Activated T-cell treated with anti-CD3 and anti-CD28 coated beads, Interleukin-2, amount 50 U/mL, for 4 hours (primary cell): ENCODE results near the gene COG4. TPM values are rescaled to one million over a fixed set of nuclear protein-coding genes. Genes with fewer than 3 reads are reported as not detected.
A peak's percentile ranks its signal among the peaks of the same experiment; 100 is the strongest.

Experiments used
- ATAC-seq, 2 donors: fragments of 200-7000 bp; cut with Tn5 transposase; one replicate each; pipeline ENCODE4 v1.10.0; 2021
- DNase-seq: peaks from one replicate; pipeline ENCODE4 v3.0.0-alpha.2; 2020
- H3K27me3 Mint-ChIP-seq: one replicate; pipeline ENCODE4 v1.8.0; 2021; ENCODE audit warnings: low read depth, mixed read lengths
- H3K36me3 Mint-ChIP-seq: one replicate; pipeline ENCODE4 v1.8.0; 2022; ENCODE audit warnings: mixed read lengths; ENCODE audit not compliant: insufficient read depth
- H3K4me1 Mint-ChIP-seq: one replicate; pipeline ENCODE4 v1.8.0; 2021; ENCODE audit warnings: low read depth, mixed read lengths
- H3K4me3 Mint-ChIP-seq: one replicate; pipeline ENCODE4 v1.8.0; 2021; ENCODE audit warnings: mild to moderate bottlenecking, moderate library complexity, mixed read lengths
- H3K9me3 Mint-ChIP-seq: one replicate; pipeline ENCODE4 v1.8.0; 2021; ENCODE audit warnings: mixed read lengths
- total RNA-seq, 3 donors: library from RNA; stranded (reverse); gene quantifications; one replicate each; pipeline ENCODE4 v1.2.1, GENCODE V29; 2021

COG4 gene
- total RNA-seq, 3 donors from 2014 or later: 24.0 to 31.6 (median 29.3) TPM

- H3K36me3 Mint-ChIP-seq: no peaks in the 10 kb centered on the region
- no peak overlapping the region for H3K4me3 Mint-ChIP-seq
- DNase-seq: no peak
Measured at GRCh38 chr16:70448075-70448474, 75.3 kb downstream of the COG4 start.

GRCh38 chr16:70444249-70445063 lies 78.9 kb downstream of the COG4 start:
- Mint-ChIP-seq H3K27me3 (no peaks in the 10 kb centered on the region), H3K4me1 (peaks cover 2% of the 10 kb centered on the region), H3K36me3 (no peaks in the 10 kb centered on the region), H3K9me3 (no peaks in the 10 kb centered on the region), H3K4me3 (no peak overlapping the region)
- DNase-seq: no peak
- no peak for ATAC-seq

More at GRCh38 chr16:70448075-70448474, 75.3 kb downstream of the COG4 start:
- no peaks in the 10 kb centered on the region for H3K27me3 Mint-ChIP-seq
- no peaks in the 10 kb centered on the region for H3K4me1 Mint-ChIP-seq
- no peaks in the 10 kb centered on the region for H3K9me3 Mint-ChIP-seq
- ATAC-seq: no peak

- peaks cover 15% of the 10 kb centered on the region for H3K4me1 Mint-ChIP-seq
- no peaks in the 10 kb centered on the region for H3K9me3 Mint-ChIP-seq
- no peak for DNase-seq
- H3K36me3 Mint-ChIP-seq: no peaks in the 10 kb centered on the region
- ATAC-seq: no peak
- H3K27me3 Mint-ChIP-seq: no peaks in the 10 kb centered on the region
- no peak overlapping the region for H3K4me3 Mint-ChIP-seq
Measured at GRCh38 chr16:70442344-70442743, 81.0 kb downstream of the COG4 start.

- peaks cover 23% of the 10 kb centered on the region for H3K4me1 Mint-ChIP-seq
- H3K9me3 Mint-ChIP-seq: no peaks in the 10 kb centered on the region
- peak overlapping the region; percentile 46 for H3K4me3 Mint-ChIP-seq
Measured at GRCh38 chr16:70441406-70441990, 81.9 kb downstream of the COG4 start.

GRCh38 chr16:70440009-70440692 lies 83.2 kb downstream of the COG4 start:
- no peaks in the 10 kb centered on the region for H3K27me3 Mint-ChIP-seq
- peak overlapping the region; percentile 85 for H3K4me3 Mint-ChIP-seq
- no peaks in the 10 kb centered on the region for H3K9me3 Mint-ChIP-seq

More at GRCh38 chr16:70441406-70441990, 81.9 kb downstream of the COG4 start:
- Mint-ChIP-seq H3K27me3 (no peaks in the 10 kb centered on the region), H3K36me3 (no peaks in the 10 kb centered on the region)
- DNase-seq (no peak), ATAC-seq (no peak)

GRCh38 chr16:70438969-70439862 lies 84.1 kb downstream of the COG4 start, which contains the start of gene ST3GAL2:
Gene ST3GAL2 (minus strand): TSS chr16:70439100. CDS start chr16:70398530, 40,570 bp downstream.
- Mint-ChIP-seq H3K27me3 (no peaks in the 10 kb centered on the region), H3K36me3 (no peaks in the 10 kb centered on the region), H3K4me1 (peaks cover 27% of the 10 kb centered on the region), H3K4me3 (peak within 1 kb of the TSS; percentile 97), H3K9me3 (no peaks in the 10 kb centered on the region)
- ATAC-seq (peak; percentile 96), DNase-seq (peak; percentile 93)

More at GRCh38 chr16:70440009-70440692, 83.2 kb downstream of the COG4 start:
- Mint-ChIP-seq H3K36me3 (no peaks in the 10 kb centered on the region), H3K4me1 (peaks cover 25% of the 10 kb centered on the region)
- ATAC-seq (no peak), DNase-seq (no peak)

GRCh38 chr16:70438585-70438968 lies 84.8 kb downstream of the COG4 start:
- H3K36me3 Mint-ChIP-seq: peaks cover 3% of the 10 kb centered on the region
- peak; percentile 3 to 5 for ATAC-seq
- no peak for DNase-seq

GRCh38 chr16:70437582-70438557 lies 85.5 kb downstream of the COG4 start:
- DNase-seq (no peak), ATAC-seq (no peak)
- Mint-ChIP-seq H3K4me1 (peaks cover 36% of the 10 kb centered on the region), H3K4me3 (peak overlapping the region; percentile 97), H3K36me3 (peaks cover 3% of the 10 kb centered on the region), H3K9me3 (no peaks in the 10 kb centered on the region), H3K27me3 (no peaks in the 10 kb centered on the region)

More at GRCh38 chr16:70438585-70438968, 84.8 kb downstream of the COG4 start:
- Mint-ChIP-seq H3K9me3 (no peaks in the 10 kb centered on the region), H3K27me3 (no peaks in the 10 kb centered on the region), H3K4me3 (peak overlapping the region; percentile 97), H3K4me1 (peaks cover 31% of the 10 kb centered on the region)

GRCh38 chr16:70437017-70437581 lies 86.3 kb downstream of the COG4 start:
- no peak for DNase-seq
- no peak for ATAC-seq
- H3K27me3 Mint-ChIP-seq: no peaks in the 10 kb centered on the region
- H3K36me3 Mint-ChIP-seq: peaks cover 3% of the 10 kb centered on the region
- H3K9me3 Mint-ChIP-seq: no peaks in the 10 kb centered on the region
- H3K4me1 Mint-ChIP-seq: peaks cover 43% of the 10 kb centered on the region
- H3K4me3 Mint-ChIP-seq: peak overlapping the region; percentile 97

GRCh38 chr16:70434484-70435260 lies 88.7 kb downstream of the COG4 start:
- ATAC-seq (no peak), DNase-seq (no peak)
- Mint-ChIP-seq H3K4me3 (no peak overlapping the region), H3K9me3 (no peaks in the 10 kb centered on the region), H3K27me3 (no peaks in the 10 kb centered on the region), H3K36me3 (peaks cover 3% of the 10 kb centered on the region), H3K4me1 (peaks cover 60% of the 10 kb centered on the region)

- ATAC-seq: no peak
- H3K4me1 Mint-ChIP-seq: peaks cover 63% of the 10 kb centered on the region
- no peaks in the 10 kb centered on the region for H3K27me3 Mint-ChIP-seq
- H3K36me3 Mint-ChIP-seq: peaks cover 3% of the 10 kb centered on the region
- H3K4me3 Mint-ChIP-seq: no peak overlapping the region
- DNase-seq: no peak
- no peaks in the 10 kb centered on the region for H3K9me3 Mint-ChIP-seq
Measured at GRCh38 chr16:70433458-70434103, 89.8 kb downstream of the COG4 start.
